ENCODE data around the gene ADARB2. TPM values are rescaled to one million over a fixed set of nuclear protein-coding genes. Genes with fewer than 3 reads are reported as not detected.
"Not testable (repeated sequence)": the region's sequence is repeated elsewhere in the genome, so short reads cannot be mapped to it uniquely, and the experiment has no call there.

Gene ADARB2
- total RNA-seq, 1 donor from 2014 or later = 0.80 TPM

DNA sequence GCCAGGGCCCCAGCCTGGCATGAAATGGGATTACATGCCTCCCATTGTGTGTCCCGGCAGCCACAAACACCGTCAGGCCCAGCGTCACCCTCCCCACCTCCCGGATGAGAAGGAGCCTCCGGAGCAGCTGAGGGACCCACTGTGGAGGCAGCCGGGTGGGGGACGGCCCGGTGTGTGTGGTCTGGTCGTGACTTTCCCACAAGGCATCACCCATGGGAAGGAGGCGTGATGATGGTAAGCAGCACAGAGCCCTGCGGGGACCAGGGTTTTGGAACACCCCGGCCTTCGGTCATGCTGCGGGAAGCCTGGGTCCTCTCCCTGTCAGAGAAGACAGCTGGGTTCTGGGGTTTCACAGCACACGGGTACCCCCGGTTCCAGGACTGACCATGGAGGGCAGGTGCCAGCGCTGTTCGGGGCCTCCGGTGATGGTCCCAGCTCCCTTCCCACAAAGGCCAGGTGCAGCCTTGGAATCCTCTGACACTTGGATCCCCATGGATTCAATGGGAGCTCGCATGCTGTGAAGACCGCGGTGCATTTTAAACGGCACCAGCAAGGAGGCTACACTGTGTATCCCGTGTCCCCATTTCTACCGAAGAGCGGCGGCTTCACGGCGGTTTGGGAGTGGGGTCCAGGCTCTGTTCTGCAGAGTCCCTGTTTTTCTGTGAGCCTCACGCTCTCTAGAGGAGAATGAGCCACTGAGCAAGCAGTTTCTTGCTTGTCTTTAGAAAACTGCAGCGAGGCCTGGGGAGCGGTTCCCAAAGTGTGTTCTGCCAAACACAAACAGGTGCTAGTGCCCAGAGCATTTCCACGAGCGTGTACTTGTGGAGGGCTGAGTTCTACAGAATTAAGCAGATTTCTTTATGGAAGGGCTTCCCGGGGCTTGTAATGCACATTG lies 336.0 kb downstream of the ADARB2 start:
- no peak overlapping the region for H3K27ac ChIP-seq
- DNase-seq (no peak), ATAC-seq (no peak)
- TF ChIP-seq, protein P1, sequence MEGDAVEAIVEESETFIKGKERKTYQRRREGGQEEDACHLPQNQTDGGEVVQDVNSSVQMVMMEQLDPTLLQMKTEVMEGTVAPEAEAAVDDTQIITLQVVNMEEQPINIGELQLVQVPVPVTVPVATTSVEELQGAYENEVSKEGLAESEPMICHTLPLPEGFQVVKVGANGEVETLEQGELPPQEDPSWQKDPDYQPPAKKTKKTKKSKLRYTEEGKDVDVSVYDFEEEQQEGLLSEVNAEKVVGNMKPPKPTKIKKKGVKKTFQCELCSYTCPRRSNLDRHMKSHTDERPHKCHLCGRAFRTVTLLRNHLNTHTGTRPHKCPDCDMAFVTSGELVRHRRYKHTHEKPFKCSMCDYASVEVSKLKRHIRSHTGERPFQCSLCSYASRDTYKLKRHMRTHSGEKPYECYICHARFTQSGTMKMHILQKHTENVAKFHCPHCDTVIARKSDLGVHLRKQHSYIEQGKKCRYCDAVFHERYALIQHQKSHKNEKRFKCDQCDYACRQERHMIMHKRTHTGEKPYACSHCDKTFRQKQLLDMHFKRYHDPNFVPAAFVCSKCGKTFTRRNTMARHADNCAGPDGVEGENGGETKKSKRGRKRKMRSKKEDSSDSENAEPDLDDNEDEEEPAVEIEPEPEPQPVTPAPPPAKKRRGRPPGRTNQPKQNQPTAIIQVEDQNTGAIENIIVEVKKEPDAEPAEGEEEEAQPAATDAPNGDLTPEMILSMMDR (IDR thresholded peaks at IDR 0.05) = no peak
- peaks cover 21% of the 10 kb centered on the region for H3K27me3 ChIP-seq (ENCODE audit: low read depth)
- H3K9me3 ChIP-seq = no peaks in the 10 kb centered on the region
- no peaks in the 10 kb centered on the region for H3K36me3 ChIP-seq
- no peaks in the 10 kb centered on the region for H3K4me1 ChIP-seq
- H3K4me3 ChIP-seq = no peak overlapping the region
- intact Hi-C loops (cut with DNase I) = no loop called here

DNA sequence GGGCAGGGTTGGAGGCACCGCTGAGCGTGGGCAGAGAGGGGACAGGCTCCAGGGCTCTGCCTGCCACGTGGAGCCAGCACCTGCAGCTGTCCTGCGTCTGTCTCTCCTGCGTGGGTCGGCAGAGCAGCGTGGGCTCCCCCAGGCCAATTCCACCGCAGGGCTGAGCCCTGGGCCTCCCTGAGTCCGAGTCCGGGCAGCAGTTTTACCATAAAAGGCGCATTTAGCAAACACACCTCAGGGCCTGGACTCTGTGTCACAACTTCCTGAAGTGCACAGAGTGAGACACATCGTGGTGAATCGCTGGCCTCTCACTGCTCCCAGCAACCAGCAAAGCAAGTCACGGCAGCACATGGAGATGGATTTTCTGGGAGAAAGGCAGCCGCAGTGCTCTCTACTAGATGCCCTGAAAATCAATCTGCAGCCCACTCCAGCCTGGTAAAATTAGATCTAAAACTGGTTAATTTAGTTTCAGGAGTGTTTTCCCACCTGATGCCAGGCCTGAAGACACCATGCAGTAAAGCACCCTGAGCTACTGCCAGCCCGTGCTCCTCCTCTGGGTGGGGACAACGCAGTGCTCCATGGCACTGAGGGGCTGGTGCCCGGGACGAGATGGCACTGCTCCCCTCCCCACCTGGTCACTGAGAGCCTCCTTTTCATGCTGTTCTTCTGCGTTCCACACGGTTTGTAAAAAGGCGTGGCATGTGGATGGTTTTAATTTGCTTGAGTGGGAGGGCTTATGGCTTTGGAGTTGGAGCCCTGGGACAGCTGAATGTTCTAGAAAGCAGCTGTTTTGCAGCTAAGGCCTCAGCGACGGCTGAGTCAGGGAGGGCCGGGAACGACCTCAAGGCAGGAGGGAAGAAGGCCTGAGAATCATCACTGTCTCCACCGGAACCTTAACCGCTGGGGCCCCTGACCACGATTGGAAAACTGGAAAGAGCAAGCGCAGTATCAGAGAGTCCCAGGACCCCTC lies 336.9 kb downstream of the ADARB2 start:
- no peak for DNase-seq
- ATAC-seq = no peak
- Histone ChIP-seq H3K27me3 (ENCODE audit: low read depth) (peaks cover 21% of the 10 kb centered on the region), H3K36me3 (no peaks in the 10 kb centered on the region), H3K9me3 (no peaks in the 10 kb centered on the region), H3K4me1 (no peaks in the 10 kb centered on the region), H3K27ac (no peak overlapping the region), H3K4me3 (no peak overlapping the region)
- TF ChIP-seq, protein P1 (IDR thresholded peaks at IDR 0.05) = no peak
- intact Hi-C loops (cut with DNase I) = no loop called here

DNA sequence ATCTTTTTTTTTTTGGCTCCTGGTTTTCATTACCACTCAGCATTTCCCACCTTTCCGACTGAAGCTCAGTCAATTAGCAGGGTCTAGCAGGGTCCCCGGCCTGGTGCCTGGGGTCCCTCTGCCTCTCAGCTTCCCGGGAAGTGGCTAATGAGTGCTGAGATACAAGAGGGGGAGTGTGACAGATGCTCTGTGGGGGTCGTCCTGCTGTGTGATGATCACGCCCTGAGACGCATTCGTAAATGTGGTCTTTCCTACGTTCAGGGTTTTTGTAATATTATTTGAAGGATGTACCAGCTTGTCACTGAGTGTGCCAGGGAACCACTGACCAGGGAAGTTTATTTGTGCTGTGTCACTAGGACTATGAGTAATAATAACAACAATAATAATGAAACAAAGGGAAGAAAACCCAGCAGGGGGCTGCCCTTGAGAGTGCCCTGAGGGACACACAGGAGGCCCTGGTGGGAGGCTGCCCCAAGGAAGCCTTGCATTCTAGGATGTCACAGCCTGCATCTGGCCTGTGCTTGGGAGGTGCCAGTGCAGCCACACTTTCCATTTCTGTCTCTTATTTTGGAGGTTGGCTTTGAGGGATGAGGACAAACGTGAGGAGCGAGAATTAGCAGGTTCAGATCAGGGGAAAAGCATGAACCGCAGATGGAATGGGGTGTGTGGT lies 337.8 kb downstream of the ADARB2 start:
- Histone ChIP-seq H3K27ac (no peak overlapping the region), H3K27me3 (ENCODE audit: low read depth) (peaks cover 21% of the 10 kb centered on the region), H3K36me3 (no peaks in the 10 kb centered on the region), H3K4me3 (no peak overlapping the region), H3K9me3 (no peaks in the 10 kb centered on the region), H3K4me1 (no peaks in the 10 kb centered on the region)
- intact Hi-C loops (cut with DNase I) = no loop called here
- TF ChIP-seq, protein P1 (IDR thresholded peaks at IDR 0.05) = no peak
- DNase-seq (no peak), ATAC-seq (no peak)

DNA sequence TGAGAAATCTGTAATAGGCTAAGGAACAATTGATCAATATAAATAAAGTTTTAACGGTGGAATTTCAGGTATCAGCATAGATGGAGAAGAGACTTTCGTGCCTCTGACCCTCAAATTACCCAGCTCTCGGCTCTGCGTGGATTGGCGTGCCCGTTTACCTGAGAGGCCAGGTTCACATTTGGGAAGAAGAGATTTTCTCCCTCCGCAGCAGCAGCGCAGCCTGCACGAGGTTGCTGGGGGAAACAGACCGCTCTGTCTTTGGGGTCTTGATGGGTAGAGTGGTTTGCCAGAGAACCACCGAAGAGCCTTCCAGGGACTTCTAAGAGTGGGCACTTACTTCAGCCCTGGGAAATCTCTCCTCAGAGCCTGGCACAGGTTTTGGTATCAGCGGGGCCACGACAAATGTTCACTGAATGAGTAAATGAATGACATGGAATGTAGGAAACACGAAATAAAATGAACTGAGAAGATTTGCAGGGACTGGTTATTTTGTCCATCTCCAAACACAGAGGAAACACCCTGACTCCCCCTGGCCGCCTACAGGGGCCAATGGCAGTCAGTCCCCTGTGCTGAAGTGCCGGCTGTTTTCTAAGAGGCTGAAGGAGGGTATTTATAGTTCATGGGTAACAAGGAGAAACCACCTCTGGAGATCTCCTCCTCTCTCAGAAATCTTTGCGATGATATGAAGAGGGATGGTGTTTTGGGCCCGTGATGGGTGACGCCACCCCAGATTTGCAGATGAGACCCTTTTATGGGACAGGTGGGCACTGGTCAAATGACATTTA lies 338.5 kb downstream of the ADARB2 start:
- no peaks in the 10 kb centered on the region for H3K9me3 ChIP-seq
- no peak for ATAC-seq
- peaks cover 21% of the 10 kb centered on the region for H3K27me3 ChIP-seq (ENCODE audit: low read depth)
- H3K36me3 ChIP-seq = no peaks in the 10 kb centered on the region
- no peak for DNase-seq
- H3K27ac ChIP-seq = no peak overlapping the region
- no peak overlapping the region for H3K4me3 ChIP-seq
- no peaks in the 10 kb centered on the region for H3K4me1 ChIP-seq
- TF ChIP-seq, protein P1 (IDR thresholded peaks at IDR 0.05) = no peak
- intact Hi-C loops (cut with DNase I) = no loop called here

DNA sequence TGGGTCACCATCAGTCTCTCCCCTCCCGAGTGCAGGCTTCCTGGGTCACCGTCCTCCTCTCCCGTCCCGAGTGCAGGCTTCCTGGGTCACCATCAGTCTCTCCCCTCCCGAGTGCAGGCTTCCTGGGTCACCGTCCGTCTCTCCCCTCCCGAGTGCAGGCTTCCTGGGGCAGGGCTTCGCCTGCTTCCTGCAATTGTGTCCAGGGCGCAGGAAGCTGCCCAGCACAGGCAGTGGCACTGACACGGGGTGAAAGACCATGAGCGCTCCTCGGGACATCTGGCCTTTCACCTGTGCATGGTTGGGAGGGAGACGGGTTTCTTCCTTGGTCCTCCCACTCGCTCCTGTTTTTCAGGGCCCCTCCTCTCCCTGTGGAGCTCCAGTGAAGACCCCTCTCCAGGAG lies 339.2 kb downstream of the ADARB2 start:
- intact Hi-C loops (cut with DNase I) = not testable (repeated sequence)

More for the DNA sequence above, 339.2 kb downstream of the ADARB2 start:
- H3K4me3 ChIP-seq, ATAC-seq, H3K36me3 ChIP-seq, H3K4me1 ChIP-seq, DNase-seq, H3K27ac ChIP-seq, H3K9me3 ChIP-seq: not testable (repeated sequence)
- H3K27me3 ChIP-seq (ENCODE audit: low read depth) = peaks cover 21% of the 10 kb centered on the region
